C4-2B (cell line): Measurements from ENCODE around the gene TYW1.
"Not testable (repeated sequence)": the region's sequence is repeated elsewhere in the genome, so short reads cannot be mapped to it uniquely, and the experiment has no call there.

Experiments used
- H3K27ac ChIP-seq: fragments of 450-650 bp; 2 replicates; pipeline ENCODE4 v1.5.1; 2017
- ZFX ChIP-seq: fragments of 450-650 bp; IDR thresholded peaks from 2 replicates; pipeline ENCODE4 v1.6.1; 2017
- TF ChIP-seq, protein P1 (sequence below): fragments of 450-650 bp; conservative IDR thresholded peaks from 2 replicates; pipeline ENCODE4 v1.5.1; 2017; ENCODE audit warnings: mild to moderate bottlenecking

Gene TYW1

DNA sequence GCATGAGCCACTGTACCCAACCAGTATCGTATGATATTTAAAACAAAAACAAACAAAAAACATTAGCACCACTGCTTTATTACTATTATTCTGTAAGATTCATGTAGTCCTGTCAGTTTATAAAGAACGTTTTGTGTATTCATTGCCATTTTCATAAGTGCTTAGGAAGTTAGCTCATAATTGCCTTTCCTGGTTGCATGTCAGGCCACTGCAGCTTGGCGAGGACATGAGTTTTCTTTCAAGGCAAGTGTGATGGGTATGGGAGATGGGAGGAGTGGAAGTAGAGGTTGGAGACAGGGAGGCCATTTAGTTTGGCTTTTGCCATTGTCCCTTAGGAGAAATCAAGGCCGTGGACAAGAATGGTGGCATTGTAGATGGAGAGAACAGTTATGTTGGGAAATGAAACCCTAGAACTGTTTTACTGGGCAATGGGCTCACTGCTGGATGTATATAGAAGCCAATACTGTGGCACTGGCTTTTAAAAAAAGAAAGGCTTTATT lies 48.9 kb downstream of the TYW1 start:
- no peak for TF ChIP-seq ZFX
- TF ChIP-seq, protein P1, sequence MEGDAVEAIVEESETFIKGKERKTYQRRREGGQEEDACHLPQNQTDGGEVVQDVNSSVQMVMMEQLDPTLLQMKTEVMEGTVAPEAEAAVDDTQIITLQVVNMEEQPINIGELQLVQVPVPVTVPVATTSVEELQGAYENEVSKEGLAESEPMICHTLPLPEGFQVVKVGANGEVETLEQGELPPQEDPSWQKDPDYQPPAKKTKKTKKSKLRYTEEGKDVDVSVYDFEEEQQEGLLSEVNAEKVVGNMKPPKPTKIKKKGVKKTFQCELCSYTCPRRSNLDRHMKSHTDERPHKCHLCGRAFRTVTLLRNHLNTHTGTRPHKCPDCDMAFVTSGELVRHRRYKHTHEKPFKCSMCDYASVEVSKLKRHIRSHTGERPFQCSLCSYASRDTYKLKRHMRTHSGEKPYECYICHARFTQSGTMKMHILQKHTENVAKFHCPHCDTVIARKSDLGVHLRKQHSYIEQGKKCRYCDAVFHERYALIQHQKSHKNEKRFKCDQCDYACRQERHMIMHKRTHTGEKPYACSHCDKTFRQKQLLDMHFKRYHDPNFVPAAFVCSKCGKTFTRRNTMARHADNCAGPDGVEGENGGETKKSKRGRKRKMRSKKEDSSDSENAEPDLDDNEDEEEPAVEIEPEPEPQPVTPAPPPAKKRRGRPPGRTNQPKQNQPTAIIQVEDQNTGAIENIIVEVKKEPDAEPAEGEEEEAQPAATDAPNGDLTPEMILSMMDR, result no peak
- H3K27ac ChIP-seq, result no peak overlapping the region

DNA sequence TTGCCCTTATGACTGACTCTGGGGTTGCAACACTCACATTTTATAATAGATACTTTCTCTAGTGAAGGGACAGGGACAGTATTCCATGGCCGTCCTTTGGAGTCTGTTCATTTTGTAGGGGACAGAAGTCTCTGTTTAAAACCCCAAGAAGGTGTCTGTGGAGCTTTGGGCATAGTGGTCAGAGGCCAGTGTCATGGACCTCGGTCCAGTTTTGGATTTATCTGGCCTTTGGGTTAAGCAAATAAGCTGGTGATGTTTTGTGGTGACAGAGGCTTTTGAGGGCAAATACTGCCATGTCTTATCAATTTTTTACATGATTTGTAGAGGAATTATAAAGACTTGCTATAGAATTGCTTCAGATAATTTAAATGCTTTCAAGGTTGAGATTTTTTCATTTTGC lies 50.2 kb downstream of the TYW1 start:
- H3K27ac ChIP-seq, result not testable (repeated sequence)

DNA sequence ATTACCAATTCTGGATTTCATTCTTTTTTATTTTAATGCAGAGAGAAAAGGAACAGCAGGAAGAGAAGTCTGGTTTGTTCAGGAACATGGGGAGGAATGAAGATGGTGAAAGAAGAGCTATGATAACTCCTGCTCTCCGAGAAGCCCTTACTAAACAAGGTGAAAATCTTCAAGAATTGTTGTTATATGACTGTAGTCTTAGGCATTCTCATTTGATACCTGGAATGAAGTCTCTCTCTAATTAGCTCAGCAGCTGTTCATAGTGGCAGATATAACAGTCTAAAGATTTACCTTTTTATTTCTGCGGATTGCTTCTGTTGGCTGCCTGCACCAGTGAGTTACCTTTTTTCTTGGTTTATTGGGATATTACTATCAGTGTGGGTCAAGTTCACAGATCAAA lies 53.3 kb downstream of the TYW1 start:
- not testable (repeated sequence) for H3K27ac ChIP-seq

DNA sequence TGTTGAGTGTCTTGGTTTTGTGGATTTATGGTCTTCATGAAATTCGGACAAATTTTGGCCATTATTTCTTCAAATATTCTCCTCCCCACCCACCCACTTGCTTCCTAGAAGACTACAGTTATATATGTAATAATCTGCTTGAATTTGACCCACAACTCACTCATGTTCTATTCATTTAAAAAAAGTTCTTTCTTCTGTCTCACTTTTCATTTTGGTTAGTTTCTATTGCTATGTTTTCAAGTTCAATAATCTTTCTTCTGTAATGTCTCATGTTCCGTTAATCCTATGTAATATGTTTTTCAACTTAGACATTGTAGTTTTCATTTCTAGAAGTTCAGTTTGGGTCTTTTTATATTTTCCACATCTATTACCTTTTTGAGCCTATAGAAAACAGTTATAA lies 55.5 kb downstream of the TYW1 start:
- H3K27ac ChIP-seq, result not testable (repeated sequence)

DNA sequence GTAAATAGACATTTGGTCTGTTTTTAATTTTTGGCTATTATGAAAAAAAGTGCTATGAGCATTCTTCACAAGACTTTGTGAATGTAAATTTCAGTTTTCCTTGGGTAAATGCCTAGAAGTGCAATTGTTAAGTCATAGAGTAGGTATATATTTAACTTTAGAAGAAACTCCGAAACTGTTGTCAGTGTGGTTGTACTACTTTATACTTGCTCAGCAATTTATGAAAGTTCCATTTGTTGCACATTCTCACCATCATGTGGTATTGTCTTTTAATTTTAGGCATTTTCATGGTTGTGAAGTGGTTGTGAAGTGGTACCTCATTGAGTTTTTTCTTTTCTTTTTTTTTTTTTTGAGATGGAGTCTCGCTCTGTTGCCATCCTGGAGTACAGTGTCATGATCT lies 60.0 kb downstream of the TYW1 start:
- TF ChIP-seq, protein P1, result no peak
- no peak for TF ChIP-seq ZFX

DNA sequence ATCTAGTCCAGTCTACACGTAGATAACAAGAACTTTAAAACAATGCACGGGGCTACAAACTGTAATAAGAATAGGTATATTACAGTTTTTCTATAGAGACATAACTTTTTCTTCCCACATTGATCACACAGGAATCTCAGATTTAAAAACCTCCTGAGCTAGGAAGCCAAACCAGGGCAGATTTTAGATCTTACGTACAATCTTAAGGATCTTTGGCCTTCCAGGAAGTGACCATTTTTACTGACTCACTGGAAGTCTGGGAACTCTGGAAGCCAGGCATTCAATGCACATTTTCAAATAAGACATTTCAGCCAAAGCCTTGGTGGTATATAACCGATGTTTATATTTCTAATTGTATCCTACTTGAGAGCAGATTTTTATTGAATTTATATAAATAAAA lies 64.7 kb downstream of the TYW1 start:
- H3K27ac ChIP-seq, result not testable (repeated sequence)

More for the DNA sequence above, 60.0 kb downstream of the TYW1 start:
- H3K27ac ChIP-seq, result no peak overlapping the region

DNA sequence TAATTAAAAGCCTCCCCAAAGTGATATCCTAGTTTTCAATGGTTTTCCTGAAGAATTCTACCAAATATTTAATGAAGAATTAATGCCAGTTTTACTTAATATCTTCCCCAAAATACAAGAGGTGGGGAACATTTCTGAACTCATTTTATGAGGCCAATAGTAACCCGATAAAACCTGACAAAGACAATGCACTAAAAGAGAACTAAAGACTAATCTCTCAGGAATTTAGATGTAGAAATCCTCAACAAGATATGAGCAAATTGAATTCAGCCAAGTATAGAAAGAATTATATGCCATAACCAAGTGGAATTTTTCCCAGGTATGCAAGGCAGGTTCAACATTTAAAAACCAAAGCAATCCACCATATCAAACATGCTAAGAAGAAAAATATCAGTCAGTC lies 66.2 kb downstream of the TYW1 start:
- H3K27ac ChIP-seq, result not testable (repeated sequence)

DNA sequence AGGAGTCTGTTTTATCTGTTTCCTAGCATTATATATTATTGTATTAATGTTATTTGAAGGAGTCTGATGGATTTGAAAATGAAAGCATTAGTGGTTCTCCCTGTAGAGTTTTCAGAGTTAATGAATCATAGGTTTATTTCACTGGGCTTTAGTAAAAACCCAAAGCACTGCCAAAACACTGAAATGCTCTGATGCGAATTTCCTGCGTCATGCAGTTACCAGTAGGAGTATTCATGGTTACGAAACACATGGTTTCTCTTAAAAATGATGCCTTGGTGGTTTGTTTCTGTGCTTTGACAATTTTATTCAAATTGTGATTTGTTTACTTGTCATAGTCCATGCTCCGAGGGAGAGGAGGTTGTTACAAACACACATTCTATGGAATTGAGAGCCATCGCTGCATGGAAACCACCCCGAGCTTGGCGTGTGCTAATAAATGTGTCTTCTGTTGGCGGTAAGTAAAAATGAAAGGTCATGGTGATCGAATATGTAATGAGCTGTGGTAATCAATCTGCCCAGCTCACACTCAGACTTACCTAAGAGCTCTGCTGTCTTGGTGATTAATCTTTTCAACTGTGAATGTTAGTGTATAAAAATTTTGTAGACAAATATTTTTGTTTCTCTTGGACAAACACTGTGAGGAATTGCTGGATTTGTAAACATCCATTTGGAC lies 70.5 kb downstream of the TYW1 start:
- not testable (repeated sequence) for H3K27ac ChIP-seq

DNA sequence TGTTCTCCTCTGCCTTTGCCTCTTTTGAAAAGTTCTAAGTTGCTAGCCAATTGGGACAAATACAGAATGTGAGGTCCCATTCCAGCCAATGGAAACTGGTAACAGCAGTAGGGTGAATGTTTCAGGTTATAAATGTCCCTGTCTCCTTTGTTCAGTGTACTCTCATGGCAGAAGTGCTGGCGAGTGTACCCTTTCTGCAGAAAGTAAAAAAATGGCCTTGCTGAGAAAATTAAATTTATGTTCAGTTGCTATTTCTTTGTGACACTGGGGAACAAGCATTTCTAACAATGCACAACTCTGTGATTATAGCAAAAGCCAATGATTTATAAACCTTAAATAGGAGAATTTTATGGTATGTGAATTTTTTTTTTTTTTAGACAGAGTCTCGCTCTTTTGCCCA lies 79.5 kb downstream of the TYW1 start:
- not testable (repeated sequence) for H3K27ac ChIP-seq

DNA sequence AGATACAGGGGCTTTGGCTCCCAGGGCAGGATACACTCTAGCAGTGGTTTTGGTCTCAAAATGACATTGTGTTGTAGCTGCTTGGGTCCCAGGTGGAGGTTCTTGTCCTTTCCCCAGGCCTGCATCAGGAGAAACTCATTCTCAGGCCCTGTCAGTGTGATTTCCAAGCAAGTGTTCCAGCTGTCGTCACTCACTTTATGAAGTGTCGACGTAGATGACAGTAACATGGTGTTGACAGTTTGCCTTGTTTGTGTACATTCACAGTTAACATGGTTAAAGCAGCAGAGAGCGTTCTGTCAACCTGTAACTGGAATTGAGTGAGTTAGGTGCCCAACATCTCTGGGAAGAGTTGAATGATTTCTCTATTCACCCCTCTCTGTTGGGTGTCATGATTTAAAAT lies 86.2 kb downstream of the TYW1 start:
- H3K27ac ChIP-seq, result not testable (repeated sequence)

DNA sequence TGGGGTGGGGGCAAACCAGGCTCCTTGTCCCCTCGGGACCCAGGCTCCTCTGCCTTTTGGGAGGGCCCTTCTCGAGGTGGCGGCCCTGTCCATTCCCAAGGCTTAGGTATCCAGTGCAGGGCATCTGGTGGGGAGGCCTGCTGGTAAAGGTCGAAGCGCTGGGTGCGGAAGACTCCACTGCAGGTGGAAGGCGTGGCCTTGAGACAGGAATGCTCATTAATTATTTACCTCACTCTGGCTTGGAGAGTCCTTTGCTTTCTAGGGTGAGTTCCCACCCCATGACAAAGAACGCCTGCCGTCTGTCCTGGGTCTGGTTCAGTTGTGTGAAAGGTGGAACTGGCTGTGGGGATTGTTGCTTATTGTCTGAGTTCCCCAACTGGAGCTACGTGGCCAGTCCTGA lies 92.6 kb downstream of the TYW1 start:
- not testable (repeated sequence) for H3K27ac ChIP-seq

DNA sequence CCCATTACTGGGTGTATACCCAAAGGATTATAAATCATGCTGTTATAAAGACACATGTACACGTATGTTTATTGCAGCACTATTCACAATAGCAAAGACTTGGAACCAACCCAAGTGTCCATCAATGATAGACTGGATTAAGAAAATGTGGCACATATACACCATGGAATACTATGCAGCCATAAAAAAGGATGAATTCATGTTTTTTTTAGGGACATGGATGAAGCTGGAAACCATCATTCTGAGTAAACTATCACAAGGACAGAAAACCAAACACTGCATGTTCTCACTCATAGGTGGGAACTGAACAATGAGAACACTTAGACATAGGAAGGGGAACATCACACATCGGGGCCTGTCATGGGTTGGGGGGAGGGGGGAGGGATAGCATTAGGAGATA lies 94.4 kb downstream of the TYW1 start:
- not testable (repeated sequence) for H3K27ac ChIP-seq

DNA sequence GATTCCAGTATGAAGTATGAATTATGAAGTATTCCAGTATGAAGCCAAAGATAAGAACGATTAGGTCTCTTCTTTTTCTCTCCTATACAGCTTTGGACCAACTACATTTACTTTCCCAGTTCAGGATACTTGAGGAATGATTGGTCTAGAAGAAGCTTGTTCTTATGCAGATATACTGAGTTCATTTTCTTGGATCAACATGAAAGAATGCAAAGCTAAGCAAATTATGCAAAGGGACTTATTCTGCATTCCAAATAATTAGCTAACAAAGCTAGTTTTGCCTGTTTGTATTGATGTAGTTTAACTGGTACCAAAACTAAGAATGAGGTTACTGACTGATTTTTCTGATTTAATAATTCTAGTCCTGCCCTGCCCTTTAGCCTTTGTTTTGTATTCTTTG lies 101.4 kb downstream of the TYW1 start:
- H3K27ac ChIP-seq, result not testable (repeated sequence)

DNA sequence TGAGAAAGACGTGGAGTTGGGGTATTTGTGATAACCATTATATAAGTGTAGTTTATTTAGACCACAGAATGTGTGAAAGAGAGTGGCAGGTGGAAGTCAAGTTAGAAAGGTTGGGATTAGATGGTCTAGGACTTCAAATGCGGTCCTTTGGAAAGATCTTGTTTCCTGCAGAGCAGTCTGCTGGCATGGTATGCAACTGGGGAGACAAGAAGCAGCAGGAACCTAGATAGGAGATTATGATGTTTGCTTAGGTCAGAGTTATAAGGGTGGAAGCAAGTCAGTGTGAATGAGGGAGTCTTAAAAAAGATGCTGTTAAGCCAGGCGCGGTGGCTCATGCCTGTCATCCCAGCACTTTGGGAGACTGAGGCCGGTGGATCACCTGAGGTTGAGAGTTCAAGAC lies 102.8 kb downstream of the TYW1 start:
- not testable (repeated sequence) for H3K27ac ChIP-seq

DNA sequence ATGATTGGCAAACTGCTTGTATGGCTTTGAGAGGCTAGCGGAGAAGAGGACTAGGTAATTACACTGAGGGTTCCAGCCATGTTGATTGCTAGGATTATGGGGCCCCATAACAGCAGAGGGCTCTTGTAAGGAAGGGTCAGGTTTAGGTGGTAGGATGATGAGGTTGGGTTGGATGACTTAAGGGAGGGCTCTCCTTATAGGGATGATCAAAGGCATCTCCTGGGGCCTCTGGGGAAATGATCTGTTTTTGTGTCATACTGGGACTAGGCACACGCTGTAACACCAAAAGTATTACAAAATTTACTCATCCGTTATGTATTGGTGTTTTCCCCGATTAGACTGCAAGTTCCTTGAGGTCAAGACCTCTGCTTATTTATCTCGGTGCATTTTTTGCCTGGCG lies 103.4 kb downstream of the TYW1 start:
- H3K27ac ChIP-seq, result not testable (repeated sequence)
